ENCODE data around the gene EML6.

The EML6 gene

DNA sequence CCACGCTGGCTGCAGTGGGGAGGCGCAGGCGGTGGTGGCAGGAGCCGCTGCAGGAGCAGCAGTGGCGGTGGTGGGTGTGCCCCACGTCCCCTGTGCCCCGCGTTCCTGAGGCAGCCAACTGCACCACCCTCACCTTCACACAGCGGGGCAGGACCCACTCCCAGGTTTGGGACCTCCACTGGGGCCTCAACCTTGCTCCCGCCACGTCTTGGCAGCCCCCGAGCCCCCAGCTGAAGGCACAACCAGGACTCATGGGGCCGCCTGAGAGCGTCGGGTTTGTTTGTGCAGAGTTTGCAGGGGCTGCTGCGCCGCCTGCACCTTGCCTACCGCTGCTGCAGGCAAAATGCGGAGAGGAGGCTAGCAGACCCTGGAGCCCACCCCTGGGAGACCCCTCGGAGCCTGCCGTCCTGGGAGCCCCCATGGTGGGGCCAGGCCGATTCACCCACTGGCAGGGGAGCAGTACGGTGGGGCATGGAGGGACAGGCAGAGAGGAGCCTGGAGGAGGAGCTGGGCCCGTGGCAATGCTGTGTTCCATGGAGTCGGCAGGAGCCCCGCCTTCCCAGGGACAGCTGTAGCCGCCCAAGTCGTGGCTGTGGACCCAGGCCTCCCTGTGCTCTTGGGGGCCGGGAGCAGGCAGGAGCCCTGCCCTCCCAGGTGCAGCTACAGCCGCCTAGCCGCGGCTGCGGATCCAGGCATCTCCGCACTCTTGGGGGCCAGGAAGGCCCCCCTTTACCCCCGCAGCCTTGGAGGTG is 14.7 kb upstream of the EML6 start:
- no peak for DNase-seq (ENCODE audit: low spot score)

DNA sequence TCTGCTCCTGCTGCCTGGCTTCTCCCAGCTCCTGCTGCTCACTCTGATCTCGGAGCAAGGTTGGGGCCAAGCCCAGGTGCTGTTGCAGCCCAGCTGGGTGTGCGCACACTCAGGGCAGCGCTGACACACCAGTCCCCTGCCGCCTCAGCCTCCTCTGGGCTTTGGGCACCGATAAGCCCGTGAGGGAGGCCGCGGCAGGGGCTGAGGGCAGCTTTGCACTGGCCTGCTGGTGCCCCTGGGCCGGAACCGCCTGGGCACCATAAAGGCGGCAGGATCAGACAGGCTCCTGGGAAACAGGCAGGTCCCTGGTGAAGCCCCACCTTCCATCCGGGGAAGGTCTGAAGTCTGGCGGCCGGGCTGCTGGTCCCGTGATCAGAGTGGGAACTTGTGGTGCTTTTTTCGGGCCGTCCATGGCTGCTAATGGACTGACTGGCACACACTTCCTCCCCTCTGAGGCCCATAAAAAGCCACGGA is 14.1 kb upstream of the EML6 start:
- no peak for DNase-seq (ENCODE audit: low spot score)

DNA sequence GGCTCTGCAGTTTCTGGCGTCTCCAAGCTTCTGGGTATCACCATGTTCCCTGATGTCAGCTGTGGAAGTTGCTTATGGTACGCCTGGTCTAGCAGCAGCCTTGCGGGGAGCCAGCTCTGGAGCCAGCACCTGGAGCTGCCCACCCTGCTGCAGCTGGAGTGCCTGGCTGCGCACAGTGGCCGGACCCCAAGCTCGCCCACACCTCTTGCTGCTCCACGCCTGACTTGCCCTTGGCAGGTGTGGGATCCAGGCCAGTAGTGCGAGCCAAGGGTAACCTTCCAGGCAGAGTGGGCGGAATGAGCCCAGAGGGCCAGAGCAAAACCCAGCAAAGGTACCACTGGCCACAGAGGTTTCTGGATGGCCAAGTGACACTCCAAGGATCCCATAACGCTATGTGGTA is 13.2 kb upstream of the EML6 start:
- no peak for DNase-seq (ENCODE audit: low spot score)

DNA sequence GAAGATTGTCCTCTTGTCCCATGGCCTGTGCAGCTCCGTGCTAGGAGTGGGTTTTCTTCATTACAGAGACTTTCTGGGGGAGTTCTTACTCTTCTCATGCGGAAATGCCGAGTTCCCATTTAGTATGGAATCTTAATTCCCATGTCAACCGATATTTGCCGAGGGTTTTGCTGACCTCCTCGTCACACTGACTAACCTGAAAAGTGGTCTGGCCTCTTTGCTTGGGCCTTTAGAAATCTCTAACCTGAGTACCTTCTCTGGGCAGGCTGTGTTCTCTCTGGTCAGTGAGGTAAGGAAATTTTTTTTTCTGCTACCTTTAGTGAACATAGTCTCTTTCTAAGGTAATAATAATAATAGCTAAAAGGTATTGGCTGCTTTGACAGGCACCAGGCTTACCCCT is 10.9 kb upstream of the EML6 start:
- DNase-seq (ENCODE audit: low spot score) = no peak

DNA sequence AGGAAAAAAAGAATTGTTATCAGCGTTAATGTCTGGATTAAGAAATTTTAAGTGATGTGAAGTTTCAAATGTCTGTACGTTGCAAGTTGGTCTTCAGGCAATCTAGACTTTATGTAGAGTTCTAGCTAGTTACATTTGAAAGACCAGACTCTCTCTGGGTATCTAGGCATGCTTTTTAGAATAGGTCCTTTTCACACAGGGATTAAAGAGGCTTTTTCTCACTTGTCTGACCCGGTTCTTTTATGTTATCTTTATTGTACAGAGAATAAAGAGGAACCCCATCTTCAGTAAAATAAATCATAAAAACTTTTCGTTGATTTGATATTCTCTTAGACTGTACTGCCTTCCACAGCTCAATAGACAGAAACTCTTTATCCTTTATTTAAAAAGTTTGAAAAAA is 8.5 kb upstream of the EML6 start:
- DNase-seq (ENCODE audit: low spot score) = no peak

DNA sequence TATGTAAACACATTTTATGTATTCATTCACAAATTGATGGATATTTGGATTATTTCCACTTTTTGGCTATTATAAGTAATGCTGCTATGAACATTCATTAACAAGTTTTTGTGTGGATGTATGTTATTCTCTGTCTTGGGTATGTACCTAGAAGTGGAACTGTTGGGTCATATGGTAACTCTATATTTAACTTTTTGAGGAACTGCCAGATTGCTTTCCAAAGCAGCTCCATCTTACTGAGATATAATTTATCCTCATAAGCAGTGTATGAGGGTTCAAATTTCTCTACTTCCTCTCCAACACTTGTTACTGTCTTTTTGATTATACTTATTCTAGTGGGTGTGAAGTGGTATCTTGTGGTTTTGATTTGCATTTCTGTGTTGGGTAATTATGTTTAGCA is 7.1 kb upstream of the EML6 start:
- DNase-seq (ENCODE audit: low spot score) = no peak

DNA sequence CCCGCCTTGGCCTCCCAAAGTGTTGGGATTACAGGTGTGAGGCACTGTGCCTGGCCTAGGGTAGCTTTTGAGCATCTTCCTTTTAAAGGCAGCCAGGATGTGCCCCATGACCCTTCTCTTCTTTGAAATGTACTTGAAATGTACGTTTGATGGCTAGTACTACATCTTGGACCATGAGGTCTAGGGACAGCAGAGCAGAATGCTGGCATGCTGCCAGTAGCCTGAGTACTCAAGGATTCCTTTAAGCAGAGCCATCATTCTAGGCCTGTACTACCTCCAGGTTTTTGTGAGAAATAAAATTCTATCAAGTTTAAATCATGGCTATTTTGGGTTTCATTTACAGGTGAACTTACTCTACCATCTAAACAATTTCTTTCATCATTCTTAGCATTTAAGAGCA is 2.9 kb upstream of the EML6 start:
- DNase-seq (ENCODE audit: low spot score) = no peak

DNA sequence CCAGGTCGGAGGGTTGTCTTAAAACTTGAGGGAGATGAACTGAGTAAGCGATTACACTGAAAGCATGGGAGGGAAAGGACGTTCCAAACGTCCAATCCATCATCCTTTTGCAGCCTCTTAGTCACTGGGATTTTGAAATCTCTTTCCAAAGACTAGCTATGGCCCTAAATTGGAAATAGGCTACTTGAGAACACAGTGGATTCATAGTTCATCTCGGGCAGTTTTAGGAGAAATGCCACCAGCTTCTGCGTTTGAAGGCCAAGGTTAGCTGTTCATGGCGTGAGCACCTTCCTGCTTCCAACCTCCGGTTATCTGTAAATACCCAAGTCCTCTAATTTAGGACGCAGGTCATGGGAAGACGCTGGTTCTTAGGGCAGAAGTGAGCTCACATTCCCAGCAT is 821 bp upstream of the EML6 start:
- DNase-seq (ENCODE audit: low spot score) = no peak

DNA sequence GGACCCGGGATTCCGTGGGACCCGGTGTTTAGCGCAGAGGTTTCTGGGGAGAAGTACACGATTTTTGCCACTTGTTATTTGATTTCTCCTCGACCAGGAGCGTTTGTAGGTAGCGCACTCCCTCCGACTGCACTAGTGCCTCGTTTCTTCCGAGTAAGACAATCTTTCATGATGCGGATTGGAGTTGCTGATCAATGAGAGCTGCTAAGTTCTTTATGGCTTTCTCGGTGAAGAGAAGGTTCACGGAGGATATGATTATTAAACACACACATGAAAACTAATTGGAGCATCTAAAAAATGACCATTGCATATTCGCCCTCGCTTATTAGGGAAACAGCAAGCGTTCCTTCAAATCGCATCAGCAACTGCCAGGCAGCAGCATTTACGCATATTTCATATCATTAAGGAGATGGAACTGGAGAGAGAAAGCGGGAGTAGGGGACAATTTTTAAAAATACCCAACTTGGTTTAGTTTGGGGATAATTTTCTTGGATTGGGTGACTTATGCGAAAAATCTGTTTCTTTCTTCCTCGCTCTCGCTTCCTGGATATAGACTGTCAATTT is 616 bp downstream of the EML6 start:
- DNase-seq (ENCODE audit: low spot score) = peak; percentile 76

DNA sequence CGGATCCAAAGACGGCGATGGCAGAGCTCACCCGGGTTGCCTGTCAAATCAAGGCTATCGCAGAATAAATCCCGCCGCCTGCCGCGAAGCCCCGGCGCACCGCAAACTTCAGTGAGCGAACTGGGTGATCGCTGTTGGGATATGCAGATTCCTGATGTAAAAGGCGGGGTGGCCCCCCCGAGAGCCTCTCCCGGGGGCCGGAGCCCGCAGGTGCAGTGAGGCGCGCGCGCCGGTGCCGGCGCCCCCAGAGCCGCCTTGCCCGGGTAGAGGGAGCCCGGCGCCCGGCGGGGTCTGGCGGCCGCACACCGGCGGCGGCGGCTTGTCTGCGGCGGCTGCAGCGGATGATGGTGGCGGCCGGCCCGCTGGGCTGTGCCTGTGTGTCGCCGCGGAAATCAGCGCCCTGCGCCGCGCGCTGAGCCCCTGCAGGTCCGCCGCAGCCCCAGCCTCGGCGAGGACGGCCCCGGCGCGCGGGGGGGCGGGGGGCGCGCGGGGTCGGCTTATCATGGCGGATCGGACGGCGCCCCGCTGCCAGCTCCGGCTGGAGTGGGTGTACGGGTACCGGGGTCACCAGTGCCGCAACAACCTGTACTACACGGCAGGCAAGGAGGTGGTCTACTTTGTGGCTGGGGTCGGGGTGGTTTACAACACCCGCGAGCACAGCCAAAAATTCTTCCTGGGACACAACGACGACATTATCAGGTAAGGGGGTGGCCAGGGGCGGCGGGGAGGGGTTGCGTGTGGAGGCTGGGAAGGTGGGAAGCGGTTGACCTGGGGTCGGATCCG is 1.3 kb downstream of the EML6 start:
- peak; percentile 59 for DNase-seq (ENCODE audit: low spot score)

DNA sequence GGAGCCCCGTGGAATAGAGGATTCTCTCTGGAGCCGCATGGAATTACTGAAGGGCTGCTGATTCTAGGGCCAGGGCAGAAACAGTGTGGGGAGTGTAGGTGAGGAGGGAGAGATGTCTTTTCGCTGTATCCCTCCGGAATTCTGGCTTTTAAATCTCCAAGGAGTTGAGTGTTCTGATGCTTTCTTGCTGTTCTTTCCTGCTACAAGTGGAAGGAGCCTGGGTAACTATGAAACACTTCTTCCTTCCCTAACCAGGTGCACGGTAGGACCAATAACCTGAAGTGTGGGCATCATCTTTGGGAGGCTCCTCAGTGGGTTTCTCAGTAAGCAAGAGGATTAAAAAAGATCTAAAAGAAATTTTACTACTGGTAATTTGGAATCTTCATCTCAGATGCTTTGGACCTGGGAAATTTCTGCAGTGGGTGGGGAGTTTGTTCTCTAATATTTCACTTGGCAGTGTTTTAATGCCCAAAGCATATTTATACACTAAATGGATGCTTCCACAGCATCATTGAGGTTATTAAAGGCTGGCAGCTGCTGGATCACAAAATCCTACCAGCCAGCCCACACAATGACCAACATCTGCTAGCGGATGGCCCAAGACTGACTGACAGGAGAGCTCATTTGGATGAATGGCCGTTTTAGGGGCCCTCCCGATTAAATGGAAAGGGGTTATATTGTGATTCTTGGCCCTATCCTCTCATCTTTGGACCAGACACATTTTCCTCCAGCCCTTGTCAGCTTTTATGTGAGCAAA is 2.1 kb downstream of the EML6 start:
- no peak for DNase-seq (ENCODE audit: low spot score)

DNA sequence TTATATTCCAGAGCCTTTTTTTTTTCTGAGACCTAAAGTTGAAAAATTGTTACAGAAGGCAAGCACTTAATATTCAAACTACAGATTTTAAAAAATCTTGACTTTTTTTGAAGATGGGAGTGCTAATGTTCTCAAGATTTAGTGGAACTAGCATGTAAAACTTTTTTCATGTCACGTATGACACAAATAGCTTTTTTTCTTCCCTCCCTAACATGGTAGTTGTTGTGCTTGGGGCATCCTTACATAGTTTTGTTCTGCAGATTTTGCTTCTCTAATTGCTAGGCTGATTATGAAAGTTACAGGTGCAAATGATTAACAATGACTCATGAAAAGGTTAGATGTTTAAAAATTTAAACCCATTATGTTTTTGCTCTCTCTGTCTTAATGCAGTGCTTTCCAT is 3.0 kb downstream of the EML6 start:
- no peak for DNase-seq (ENCODE audit: low spot score)

DNA sequence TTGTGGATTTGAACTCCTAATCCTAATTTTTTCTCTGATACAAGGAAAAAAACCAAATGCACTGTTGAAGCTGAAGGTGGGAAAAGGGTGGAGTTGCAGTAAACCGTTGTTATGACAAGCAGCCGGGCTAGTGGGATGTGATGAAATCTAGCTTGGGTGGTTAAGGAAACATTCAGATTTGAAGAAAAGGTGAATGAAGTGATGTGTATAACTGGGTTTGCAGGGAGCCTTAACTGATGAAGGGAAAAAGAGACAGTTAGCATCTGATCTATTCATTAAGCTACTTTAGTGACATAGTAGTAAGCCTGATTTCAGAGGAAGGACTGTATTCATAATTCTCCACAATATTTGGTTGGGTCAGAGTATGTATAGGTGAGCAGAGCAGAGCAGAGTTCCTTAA is 3.5 kb downstream of the EML6 start:
- no peak for DNase-seq (ENCODE audit: low spot score)

DNA sequence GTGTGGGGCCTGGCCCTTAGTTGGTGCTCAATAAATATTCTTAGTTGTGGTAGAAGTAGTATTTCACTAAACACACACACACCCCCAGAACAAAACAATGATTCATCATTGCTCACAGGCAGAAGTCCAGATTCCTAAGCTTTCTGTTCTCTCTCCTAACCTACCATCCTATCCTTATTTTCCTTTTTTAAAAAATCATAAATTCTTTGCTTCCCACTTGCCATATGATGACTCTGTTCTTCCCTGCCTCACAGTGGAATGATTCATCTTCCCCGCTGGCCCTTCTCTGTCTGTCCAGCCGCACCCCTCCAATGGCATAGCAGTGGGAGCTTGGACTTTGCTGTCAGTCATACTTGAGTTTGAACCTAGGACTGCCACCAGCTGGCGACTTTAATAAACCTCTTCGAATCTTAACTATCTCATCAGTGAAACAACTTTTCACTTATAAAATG is 5.2 kb downstream of the EML6 start:
- no peak for DNase-seq (ENCODE audit: low spot score)

DNA sequence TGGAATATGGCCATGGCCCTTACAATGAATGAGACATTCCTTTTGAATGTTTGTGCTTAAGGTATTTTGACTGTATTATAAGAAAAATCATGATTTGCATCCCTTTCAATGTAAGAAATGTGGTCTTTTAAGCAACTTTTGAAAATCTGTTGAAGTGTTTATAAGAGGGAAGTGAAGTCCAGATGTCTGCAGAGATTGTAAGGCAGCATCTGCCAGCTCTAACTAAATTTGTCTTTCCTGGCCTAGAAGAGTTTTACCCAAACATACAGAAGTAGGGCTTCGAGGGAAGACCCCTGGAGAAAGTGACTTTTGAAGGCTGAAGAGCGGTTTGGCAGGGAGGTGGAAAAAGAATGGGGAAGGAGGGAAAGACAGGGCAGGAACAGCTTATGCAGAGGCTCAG is 12.2 kb downstream of the EML6 start:
- no peak for DNase-seq (ENCODE audit: low spot score)

DNA sequence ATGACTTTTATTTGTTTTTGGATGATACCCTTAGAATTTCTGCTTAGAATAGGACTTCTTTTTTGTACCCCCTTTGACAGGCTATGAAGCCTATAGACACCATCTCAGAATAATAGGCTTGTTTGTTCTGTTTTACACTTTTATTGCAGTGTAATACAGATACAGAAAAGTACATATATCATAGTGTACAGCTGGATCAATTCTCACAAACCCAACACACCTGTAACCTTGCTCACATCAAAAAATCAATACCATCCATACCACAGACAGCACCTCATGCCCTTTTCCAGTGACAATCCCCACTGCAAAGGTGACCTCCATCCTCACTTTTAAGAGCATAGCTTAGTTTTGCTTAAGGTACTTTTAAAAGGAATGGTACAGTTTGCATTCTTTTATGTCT is 14.8 kb downstream of the EML6 start:
- no peak for DNase-seq (ENCODE audit: low spot score)

DNA sequence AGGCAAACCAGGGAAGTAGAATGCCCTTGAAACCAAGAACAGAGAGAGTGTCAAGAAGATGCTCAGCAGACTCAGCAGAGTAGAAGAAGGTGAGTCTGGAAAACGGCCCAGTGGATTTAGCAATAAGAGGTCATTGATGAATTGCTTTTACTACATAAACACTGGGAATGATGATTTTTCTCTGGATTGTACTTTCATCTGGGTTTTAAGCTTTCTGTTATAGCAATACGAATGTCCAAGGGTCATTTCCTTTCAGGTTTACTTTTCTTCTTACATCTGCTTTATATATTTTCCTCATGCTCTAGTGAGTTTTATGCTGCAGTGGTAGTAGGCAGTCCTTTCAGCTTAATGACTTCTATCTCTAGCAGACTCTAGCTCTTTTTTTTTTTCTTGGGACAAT is 16.9 kb downstream of the EML6 start:
- DNase-seq (ENCODE audit: low spot score) = no peak

DNA sequence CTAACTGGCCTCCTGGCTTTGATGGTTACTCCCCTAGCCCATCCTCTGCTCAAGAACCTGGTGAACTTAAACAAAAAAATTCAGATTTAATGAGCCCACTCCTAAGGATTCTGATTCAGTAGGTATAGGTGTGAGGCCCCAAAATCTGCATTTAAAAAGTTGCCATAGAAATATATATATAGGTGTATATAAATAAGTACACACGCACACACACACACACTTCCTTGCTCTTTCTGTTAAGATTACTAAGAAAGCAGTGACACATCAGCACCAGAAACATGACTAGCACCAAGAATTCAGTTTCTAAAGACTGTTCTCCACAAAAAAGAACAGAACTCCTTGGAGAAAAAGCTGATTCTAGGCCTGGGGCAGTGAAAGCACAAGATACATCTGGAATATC is 17.8 kb downstream of the EML6 start:
- DNase-seq (ENCODE audit: low spot score) = no peak

DNA sequence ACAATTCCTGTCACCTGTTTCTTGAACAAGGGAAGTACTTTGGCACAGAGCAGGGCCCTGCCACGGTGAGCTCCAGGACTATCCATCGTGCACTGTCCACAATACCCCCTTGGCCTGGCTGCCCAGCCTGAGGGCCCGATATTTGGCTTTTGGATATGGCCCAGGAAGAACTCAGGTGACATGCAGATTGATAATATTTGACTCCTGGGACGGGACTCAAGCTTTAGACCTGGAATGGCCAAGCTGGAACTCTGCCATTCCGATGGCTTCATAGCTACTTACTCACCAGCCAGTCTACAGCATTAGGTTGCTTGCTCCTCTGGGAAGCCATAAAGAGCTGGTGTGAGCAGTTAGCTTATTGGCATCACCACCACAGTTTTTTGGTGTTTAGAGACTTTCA is 26.6 kb downstream of the EML6 start:
- DNase-seq (ENCODE audit: low spot score) = no peak

DNA sequence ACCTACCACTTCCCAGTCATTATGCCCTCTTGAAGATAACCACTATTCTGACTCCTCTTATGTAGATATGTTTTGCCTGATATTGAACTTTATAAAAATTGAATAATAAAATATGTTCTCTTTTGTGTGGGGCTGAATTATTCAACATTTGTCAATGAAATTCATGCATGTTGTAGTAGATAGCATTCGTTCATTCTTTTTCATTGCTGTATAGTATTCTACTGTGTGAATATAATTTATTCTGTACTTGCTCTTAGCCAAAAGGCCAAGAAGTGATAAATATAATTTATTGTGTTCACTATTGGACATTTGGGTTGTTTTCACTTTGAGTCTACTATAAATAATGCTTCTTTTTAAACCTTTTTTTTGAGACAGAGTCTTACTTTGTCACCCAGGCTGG is 29.0 kb downstream of the EML6 start:
- no peak for DNase-seq (ENCODE audit: low spot score)

DNA sequence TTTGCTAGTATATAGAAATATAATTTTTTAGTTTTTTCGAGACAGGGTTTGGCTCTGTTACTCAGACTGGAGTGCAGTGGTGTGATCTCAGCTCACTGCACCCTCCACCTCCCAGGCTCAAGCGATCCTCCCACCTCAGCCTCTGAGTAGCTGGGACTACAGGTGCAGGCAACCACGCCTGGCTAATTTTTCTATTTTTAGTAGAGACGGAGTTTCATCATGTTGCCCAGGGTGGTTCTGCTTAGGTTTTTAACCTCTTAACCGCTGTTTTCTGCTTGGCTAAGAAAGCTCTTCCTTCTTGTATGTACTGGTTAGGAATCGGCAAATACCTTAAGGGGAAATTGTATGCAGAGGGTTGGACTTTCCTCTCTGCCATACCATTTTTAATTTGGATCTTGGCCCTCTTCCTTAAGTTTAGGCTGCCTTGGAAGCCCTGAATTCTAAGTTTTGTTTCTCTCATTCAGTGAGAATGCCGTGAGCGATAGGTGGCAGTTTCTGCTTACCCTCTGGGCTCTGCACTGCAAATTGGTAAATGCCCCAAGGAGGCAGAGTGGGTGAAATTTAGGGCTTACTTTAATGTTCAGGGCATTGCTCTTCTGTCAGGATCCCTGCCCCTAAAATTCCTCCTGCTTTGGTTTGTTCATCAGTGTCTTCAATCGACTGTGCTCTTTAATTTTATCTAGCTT is 32.3 kb downstream of the EML6 start:
- peak; percentile 81 for DNase-seq (ENCODE audit: low spot score)

DNA sequence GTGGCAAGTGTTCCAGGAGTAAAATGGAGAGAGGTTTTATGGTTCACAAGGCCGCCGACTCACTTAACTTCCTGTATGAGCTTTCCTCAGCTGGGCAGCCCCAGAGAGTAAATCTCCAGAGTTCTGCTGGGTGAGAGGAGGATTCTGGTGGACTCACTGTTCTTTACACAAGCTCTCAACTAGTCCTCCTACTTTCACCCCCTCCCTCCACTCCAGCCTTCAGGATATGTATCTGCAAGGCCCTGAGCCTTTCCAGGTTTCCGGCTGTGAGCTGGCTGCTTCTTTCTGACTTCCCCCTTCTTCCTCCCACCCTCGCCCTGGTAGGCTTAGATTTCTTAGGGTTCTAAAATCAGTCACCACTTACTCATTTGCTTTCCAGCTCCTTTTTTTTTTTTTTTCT is 34.0 kb downstream of the EML6 start:
- peak; percentile 57 for DNase-seq (ENCODE audit: low spot score)
